ENCODE results near the gene DRGX.

Gene DRGX

GRCh38 chr10:49325916-49326783 is 69.7 kb downstream of the DRGX start:
- TF ChIP-seq MAX (IDR thresholded peaks at IDR 0.05; ENCODE audit: low read depth, low read length): no peak
- TF ChIP-seq, protein P1, sequence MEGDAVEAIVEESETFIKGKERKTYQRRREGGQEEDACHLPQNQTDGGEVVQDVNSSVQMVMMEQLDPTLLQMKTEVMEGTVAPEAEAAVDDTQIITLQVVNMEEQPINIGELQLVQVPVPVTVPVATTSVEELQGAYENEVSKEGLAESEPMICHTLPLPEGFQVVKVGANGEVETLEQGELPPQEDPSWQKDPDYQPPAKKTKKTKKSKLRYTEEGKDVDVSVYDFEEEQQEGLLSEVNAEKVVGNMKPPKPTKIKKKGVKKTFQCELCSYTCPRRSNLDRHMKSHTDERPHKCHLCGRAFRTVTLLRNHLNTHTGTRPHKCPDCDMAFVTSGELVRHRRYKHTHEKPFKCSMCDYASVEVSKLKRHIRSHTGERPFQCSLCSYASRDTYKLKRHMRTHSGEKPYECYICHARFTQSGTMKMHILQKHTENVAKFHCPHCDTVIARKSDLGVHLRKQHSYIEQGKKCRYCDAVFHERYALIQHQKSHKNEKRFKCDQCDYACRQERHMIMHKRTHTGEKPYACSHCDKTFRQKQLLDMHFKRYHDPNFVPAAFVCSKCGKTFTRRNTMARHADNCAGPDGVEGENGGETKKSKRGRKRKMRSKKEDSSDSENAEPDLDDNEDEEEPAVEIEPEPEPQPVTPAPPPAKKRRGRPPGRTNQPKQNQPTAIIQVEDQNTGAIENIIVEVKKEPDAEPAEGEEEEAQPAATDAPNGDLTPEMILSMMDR (IDR thresholded peaks at IDR 0.05; ENCODE audit: low read depth, low read length): no peak
- TF ChIP-seq POLR2A (IDR thresholded peaks at IDR 0.05; ENCODE audit: extremely low read depth, insufficient read length): no peak
- TF ChIP-seq MYC (IDR thresholded peaks at IDR 0.05; ENCODE audit: low read depth, low read length): no peak
- DNase-seq (ENCODE audit: low read depth): no peak
- H3K4me3 ChIP-seq (ENCODE audit: low read depth, low read length): no peak overlapping the region

DNA sequence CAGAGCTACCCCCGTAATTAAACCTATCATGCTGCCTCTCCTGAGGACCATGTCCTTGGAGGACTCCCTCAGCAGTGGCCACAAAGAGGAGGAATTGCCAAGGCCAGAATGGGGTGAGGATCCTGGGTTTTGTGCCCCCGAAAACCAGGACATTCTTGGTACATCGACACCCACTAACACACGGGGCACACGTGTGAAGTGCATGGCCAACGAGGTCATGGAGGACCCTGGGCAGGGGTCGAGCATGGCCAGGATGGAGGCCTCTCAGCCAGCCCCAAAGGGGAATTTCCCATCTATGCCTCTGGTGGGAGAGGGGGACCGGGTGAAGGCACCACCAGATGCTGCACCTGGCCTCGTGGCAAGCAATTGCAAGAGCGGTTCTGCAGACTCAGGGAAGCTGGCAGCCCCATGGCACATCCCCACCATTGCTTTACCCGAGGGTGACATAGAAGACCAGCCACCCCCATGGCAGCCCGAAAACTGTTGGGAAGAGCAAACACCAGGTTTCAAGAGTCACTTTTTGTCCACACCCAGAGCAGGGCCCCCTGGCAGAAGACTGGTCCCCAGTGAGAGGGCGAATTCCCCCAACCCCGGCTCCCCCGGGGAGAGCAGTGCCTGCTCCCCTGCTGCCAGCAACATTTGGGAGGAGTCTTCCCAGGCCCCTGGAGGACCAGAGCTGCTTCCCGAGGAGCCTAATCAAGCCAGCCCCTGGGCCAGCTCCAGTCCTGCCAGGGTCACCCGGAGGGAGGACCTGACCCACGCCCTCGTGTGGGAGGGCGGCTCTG is 70.6 kb downstream of the DRGX start:
- TF ChIP-seq POLR2A (IDR thresholded peaks at IDR 0.05; ENCODE audit: extremely low read depth, insufficient read length) (no peak), MYC (IDR thresholded peaks at IDR 0.05; ENCODE audit: low read depth, low read length) (no peak), MAX (IDR thresholded peaks at IDR 0.05; ENCODE audit: low read depth, low read length) (no peak)
- TF ChIP-seq, protein P1 (IDR thresholded peaks at IDR 0.05; ENCODE audit: low read depth, low read length): no peak
- DNase-seq (ENCODE audit: low read depth): no peak

GRCh38 chr10:49324711-49325110 is 71.2 kb downstream of the DRGX start:
- H3K4me3 ChIP-seq (ENCODE audit: low read depth, low read length): no peak overlapping the region
- TF ChIP-seq MYC (IDR thresholded peaks at IDR 0.05; ENCODE audit: low read depth, low read length) (no peak), POLR2A (IDR thresholded peaks at IDR 0.05; ENCODE audit: extremely low read depth, insufficient read length) (no peak)
- TF ChIP-seq, protein P1 (IDR thresholded peaks at IDR 0.05; ENCODE audit: low read depth, low read length): peak; percentile 10
- no peak for DNase-seq (ENCODE audit: low read depth)

More for the DNA sequence above, 70.6 kb downstream of the DRGX start:
- H3K4me3 ChIP-seq (ENCODE audit: low read depth, low read length): no peak overlapping the region

- no peak for TF ChIP-seq POLR2A (IDR thresholded peaks at IDR 0.05; ENCODE audit: extremely low read depth, insufficient read length)
- TF ChIP-seq MYC (IDR thresholded peaks at IDR 0.05; ENCODE audit: low read depth, low read length): no peak
- TF ChIP-seq, protein P1 (IDR thresholded peaks at IDR 0.05; ENCODE audit: low read depth, low read length): no peak
- TF ChIP-seq MAX (IDR thresholded peaks at IDR 0.05; ENCODE audit: low read depth, low read length): no peak
- DNase-seq (ENCODE audit: low read depth): no peak
- no peak overlapping the region for H3K4me3 ChIP-seq (ENCODE audit: low read depth, low read length)
Observed at GRCh38 chr10:49323896-49324270, 72.0 kb downstream of the DRGX start.

GRCh38 chr10:49323171-49323895 is 72.6 kb downstream of the DRGX start:
- no peak for TF ChIP-seq POLR2A (IDR thresholded peaks at IDR 0.05; ENCODE audit: extremely low read depth, insufficient read length)
- TF ChIP-seq, protein P1 (IDR thresholded peaks at IDR 0.05; ENCODE audit: low read depth, low read length): no peak
- no peak for TF ChIP-seq MAX (IDR thresholded peaks at IDR 0.05; ENCODE audit: low read depth, low read length)
- no peak for TF ChIP-seq MYC (IDR thresholded peaks at IDR 0.05; ENCODE audit: low read depth, low read length)
- no peak for DNase-seq (ENCODE audit: low read depth)
- no peak overlapping the region for H3K4me3 ChIP-seq (ENCODE audit: low read depth, low read length)

Measured in NB4 (cell line).